Peyer's patch (tissue), 4 donors: Measurements from ENCODE around the gene PTPRF. TPM values are rescaled to one million over a fixed set of nuclear protein-coding genes. Genes with fewer than 3 reads are reported as not detected.

Experiments
- DNase-seq, 3 donors: peaks; one replicate each; pipeline ENCODE4 v3.0.0-alpha.2; 2017 to 2019
- H3K27ac ChIP-seq, 4 donors: fragments of 200-600 bp; sonication (generic); one replicate each; pipeline ENCODE4 v1.5.1; 2016 to 2019
- H3K27me3 ChIP-seq, 2 donors: fragments of 200-600 bp; sonication (generic); one replicate each; pipeline ENCODE4 v1.5.1; 2019
- H3K36me3 ChIP-seq, 3 donors: fragments of 200-600 bp; sonication (generic); one replicate each; pipeline ENCODE4 v1.5.1; 2016 to 2019
- H3K4me1 ChIP-seq, 4 donors: fragments of 200-600 bp; sonication (generic); one replicate each; pipeline ENCODE4 v1.5.1; 2016 to 2019
- H3K4me3 ChIP-seq, 4 donors: fragments of 200-600 bp; sonication (generic); 1 replicate in 3 of 4; 2 replicates in 1 of 4; pipeline ENCODE4 v1.5.1; 2016 to 2019; ENCODE audit warnings: mild to moderate bottlenecking in 1 of 4
- H3K9me3 ChIP-seq, 4 donors: fragments of 200-600 bp; sonication (generic); one replicate each; pipeline ENCODE4 v1.5.1; 2016 to 2019; ENCODE audit warnings: mild to moderate bottlenecking in 1 of 4
- POLR2A ChIP-seq, 2 donors: fragments of 450-650 bp; IDR thresholded peaks; one replicate each; pipeline ENCODE4 v1.5.1; 2017; ENCODE audit warnings: antibody characterized with exemption in 2 of 2, mild to moderate bottlenecking in 2 of 2, moderate library complexity in 2 of 2
- total RNA-seq, 4 donors: library from RNA; depleted of rRNA; stranded (reverse); fragments of >200 nt; gene quantifications; one replicate each; pipeline ENCODE4 v1.1.0, GENCODE V29; 2016
- TF ChIP-seq, protein P1 (sequence below), 6 experiments: fragments of 450-650 bp in 4 of 6; fragments of 200-600 bp in 2 of 6; sonication (generic) in 1 of 6; IDR thresholded peaks; one replicate each; pipeline ENCODE4 v1.5.1; 2017 to 2019; ENCODE audit warnings: antibody characterized with exemption in 6 of 6, mild to moderate bottlenecking in 3 of 6, moderate library complexity in 1 of 6

Gene PTPRF
- total RNA-seq, 4 donors from 2014 or later: 149 to 613 (median 528) TPM

DNA sequence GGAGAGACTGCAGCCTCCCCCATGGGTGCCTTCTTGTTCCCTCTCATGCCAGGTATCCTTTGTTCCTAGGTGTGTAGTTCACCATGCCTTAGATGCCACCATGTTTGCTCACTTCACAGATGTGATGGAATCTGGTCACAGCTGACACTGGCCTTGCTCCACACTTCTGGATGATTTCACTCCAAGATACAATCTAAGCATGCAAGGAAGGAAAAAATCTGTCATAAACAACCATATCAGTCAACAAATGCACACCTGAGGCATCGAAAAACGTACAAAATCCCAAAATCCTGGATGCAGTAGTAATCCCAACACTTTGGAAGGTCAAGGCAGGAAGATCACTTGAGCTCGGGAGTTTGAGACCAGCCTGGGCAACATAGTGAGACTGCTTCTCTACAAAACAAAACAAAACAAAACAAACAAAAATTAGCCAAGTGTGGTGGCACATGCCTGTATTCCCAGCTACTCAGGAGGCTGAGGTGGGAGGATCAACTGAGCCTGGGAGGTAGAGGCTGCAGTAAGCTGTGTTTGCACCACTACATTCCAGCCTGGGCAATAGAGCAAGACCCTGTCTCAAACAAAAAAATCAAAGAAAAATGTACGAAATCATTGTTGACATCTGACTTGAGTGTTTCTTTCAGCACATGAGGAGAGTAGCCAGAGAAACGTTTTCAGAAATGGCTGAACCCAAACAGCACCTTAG is 17.1 kb upstream of the PTPRF start:
- Histone ChIP-seq H3K36me3 (no peaks in the 10 kb centered on the region), H3K27ac (no peak overlapping the region), H3K9me3 (no peaks in the 10 kb centered on the region), H3K27me3 (no peaks in the 10 kb centered on the region), H3K4me1 (no peaks in the 10 kb centered on the region), H3K4me3 (no peak overlapping the region)
- peak in 1 of 3 donors; percentile 1 for DNase-seq
- no peak for TF ChIP-seq POLR2A (IDR thresholded peaks at IDR 0.05)
- TF ChIP-seq, protein P1, sequence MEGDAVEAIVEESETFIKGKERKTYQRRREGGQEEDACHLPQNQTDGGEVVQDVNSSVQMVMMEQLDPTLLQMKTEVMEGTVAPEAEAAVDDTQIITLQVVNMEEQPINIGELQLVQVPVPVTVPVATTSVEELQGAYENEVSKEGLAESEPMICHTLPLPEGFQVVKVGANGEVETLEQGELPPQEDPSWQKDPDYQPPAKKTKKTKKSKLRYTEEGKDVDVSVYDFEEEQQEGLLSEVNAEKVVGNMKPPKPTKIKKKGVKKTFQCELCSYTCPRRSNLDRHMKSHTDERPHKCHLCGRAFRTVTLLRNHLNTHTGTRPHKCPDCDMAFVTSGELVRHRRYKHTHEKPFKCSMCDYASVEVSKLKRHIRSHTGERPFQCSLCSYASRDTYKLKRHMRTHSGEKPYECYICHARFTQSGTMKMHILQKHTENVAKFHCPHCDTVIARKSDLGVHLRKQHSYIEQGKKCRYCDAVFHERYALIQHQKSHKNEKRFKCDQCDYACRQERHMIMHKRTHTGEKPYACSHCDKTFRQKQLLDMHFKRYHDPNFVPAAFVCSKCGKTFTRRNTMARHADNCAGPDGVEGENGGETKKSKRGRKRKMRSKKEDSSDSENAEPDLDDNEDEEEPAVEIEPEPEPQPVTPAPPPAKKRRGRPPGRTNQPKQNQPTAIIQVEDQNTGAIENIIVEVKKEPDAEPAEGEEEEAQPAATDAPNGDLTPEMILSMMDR (IDR thresholded peaks at IDR 0.05): no peak

DNA sequence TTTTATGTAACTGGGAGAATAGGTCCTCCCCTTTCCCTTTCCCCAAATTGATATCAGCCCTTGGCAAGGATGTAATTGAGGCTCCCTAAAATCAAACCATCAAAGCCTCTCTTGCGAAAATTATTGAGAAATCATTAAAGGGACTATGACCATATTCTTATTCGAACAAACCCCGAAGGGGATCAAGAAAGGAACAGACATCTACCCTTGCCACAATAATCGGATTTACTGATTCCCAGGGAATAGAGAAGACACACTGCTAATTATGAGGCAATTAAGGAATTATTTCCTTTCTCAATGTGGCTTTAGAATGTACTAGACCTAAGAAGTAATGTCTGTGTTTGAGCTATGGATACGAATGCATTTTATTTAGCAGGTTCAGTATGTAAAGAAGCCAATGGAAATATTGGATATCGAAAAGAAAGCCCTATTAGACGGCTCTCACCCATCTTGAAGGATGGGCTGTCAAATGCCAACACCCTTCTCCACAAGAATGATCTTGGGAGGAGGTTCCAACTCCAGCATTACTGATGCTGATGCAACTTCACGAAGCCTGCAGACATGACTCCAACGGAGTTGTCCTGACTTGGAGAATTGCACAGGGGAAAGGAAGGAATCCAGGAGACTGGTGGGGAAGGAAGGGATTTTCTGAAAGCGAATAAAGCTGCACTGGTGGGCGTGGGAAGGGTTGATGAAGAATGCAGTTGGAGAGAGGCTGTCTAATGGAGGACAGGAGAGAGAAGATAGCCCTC is 11.6 kb upstream of the PTPRF start:
- no peaks in the 10 kb centered on the region for H3K36me3 ChIP-seq
- H3K27me3 ChIP-seq: no peaks in the 10 kb centered on the region
- no peaks in the 10 kb centered on the region for H3K4me1 ChIP-seq
- H3K27ac ChIP-seq: no peak overlapping the region
- no peak overlapping the region for H3K4me3 ChIP-seq
- no peaks in the 10 kb centered on the region for H3K9me3 ChIP-seq
- DNase-seq: peak in 1 of 3 donors; percentile 2
- TF ChIP-seq, protein P1 (IDR thresholded peaks at IDR 0.05): no peak
- TF ChIP-seq POLR2A (IDR thresholded peaks at IDR 0.05): no peak

DNA sequence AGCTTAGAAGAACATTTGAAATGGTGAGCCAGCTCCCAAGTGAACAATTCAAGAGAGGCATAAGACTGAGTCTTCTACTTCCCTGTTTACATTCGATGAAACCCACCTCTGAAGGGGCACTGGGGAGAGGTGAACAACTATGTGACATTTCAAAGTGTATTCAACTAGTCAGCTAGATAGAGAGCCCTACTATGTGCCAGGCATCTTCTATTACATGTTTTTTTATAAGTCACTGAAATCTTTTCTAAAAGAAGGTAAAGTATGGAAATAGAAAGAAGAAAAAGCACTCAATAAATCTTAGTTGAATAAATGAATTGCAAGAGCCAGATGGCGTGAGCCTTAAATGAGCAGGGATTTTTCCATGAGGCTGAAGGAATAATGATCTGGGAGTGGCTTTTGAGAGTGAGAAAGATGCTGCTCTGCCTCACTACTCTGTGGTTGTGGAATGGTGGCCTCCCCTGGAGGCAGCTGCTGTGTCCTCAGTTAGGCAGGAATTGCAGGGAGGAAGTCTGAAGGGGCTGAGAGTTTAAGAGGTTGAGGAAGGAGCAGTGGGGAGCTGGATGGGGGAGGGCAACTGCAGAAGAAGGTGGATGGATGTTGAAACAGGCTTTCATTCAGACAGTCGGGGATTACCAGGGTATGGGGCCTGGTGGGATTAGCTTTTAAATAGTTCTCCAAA is 10.4 kb upstream of the PTPRF start:
- DNase-seq: no peak
- H3K36me3 ChIP-seq: no peaks in the 10 kb centered on the region
- no peak overlapping the region for H3K4me3 ChIP-seq
- H3K27ac ChIP-seq: no peak overlapping the region
- no peaks in the 10 kb centered on the region for H3K4me1 ChIP-seq
- H3K27me3 ChIP-seq: no peaks in the 10 kb centered on the region
- no peak for TF ChIP-seq POLR2A (IDR thresholded peaks at IDR 0.05)
- TF ChIP-seq, protein P1 (IDR thresholded peaks at IDR 0.05): no peak
- no peaks in the 10 kb centered on the region for H3K9me3 ChIP-seq

DNA sequence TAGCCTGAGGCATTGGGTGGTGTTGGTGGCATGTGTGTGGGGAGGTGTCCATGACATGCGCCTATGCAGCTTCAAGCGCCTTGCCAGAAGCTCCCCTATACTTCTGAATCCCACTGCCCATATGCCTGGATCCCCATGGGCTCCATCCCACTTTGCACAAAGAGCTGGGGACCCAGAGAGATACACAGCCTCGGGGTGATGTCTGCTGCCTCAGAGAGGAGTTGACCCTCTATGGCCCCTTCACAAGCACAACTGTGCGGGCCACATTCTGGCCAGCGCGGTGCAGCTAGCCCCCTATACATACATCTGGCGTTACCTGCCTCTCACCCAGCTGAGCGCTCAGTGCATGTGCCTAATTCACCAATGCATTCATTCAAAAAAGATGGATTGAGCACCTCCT is 9.6 kb upstream of the PTPRF start:
- Histone ChIP-seq H3K27me3 (no peaks in the 10 kb centered on the region), H3K36me3 (no peaks in the 10 kb centered on the region), H3K27ac (no peak overlapping the region), H3K4me1 (no peaks in the 10 kb centered on the region), H3K4me3 (no peak overlapping the region), H3K9me3 (no peaks in the 10 kb centered on the region)
- DNase-seq: peak in 1 of 3 donors; percentile 8
- TF ChIP-seq, protein P1 (IDR thresholded peaks at IDR 0.05): no peak
- no peak for TF ChIP-seq POLR2A (IDR thresholded peaks at IDR 0.05)

DNA sequence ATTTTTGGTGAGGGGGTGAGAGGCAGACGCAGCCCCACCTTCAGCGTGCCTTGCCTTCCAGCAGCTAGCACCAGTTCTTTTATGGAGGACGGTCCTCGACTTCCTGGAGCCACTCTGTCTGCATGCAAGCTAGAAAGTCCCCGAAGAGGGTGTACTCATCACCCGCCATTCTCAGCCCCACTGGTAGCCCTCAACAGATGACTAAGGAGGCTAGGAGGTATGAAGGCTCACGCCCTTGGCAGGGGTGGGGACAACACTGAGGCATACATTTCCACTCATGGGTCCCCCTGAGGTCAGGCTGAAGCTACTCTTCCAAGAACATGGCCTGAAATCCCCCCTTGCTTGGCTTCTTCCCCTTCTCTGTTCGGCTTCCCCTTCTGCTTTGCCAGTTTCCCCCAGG is 8.9 kb upstream of the PTPRF start:
- TF ChIP-seq, protein P1 (IDR thresholded peaks at IDR 0.05): no peak
- no peak for TF ChIP-seq POLR2A (IDR thresholded peaks at IDR 0.05)

More for the DNA sequence above, 8.9 kb upstream of the PTPRF start:
- no peak overlapping the region for H3K27ac ChIP-seq
- H3K4me1 ChIP-seq: no peaks in the 10 kb centered on the region
- no peak overlapping the region for H3K4me3 ChIP-seq
- H3K36me3 ChIP-seq: no peaks in the 10 kb centered on the region
- no peaks in the 10 kb centered on the region for H3K9me3 ChIP-seq
- DNase-seq: peak in 1 of 3 donors; percentile 32
- no peaks in the 10 kb centered on the region for H3K27me3 ChIP-seq
